Activated CD8-positive, alpha-beta memory T cell treated with anti-CD3 and anti-CD28 coated beads, Interleukin-2, amount 50 U/mL, for 24 hours (primary cell): ENCODE measurements around the gene EIF5A.

ENCODE experiments used
- DNase-seq: peaks from one replicate; pipeline ENCODE4 v3.0.0-alpha.2; 2020; ENCODE audit errors: extremely low read depth

EIF5A gene

GRCh38 chr17:7306911-7307685 lies at the start of gene EIF5A:
Gene EIF5A, plus strand, starts transcription at chr17:7307628. Its CDS starts 2,008 bp downstream, at chr17:7309636.
- DNase-seq = peak; percentile 100

GRCh38 chr17:7258731-7259554 lies 48.5 kb upstream of the EIF5A start:
- DNase-seq = no peak

GRCh38 chr17:7259555-7259889 lies 47.9 kb upstream of the EIF5A start:
- no peak for DNase-seq

- DNase-seq = no peak
Measured at GRCh38 chr17:7260151-7260550, 47.3 kb upstream of the EIF5A start.

- DNase-seq = no peak
Measured at GRCh38 chr17:7260651-7261378, 46.6 kb upstream of the EIF5A start.

GRCh38 chr17:7261379-7262191 lies 45.8 kb upstream of the EIF5A start:
- no peak for DNase-seq

GRCh38 chr17:7262192-7262934 lies 45.1 kb upstream of the EIF5A start, which contains the start of gene CLDN7:
Gene CLDN7, minus strand, starts transcription at chr17:7262478. Its CDS starts 435 bp downstream, at chr17:7262043.
- DNase-seq = no peak

- DNase-seq = no peak
Measured at GRCh38 chr17:7262935-7263800, 44.3 kb upstream of the EIF5A start.

- DNase-seq = no peak
Measured at GRCh38 chr17:7263801-7264078, 43.7 kb upstream of the EIF5A start.

GRCh38 chr17:7266784-7267183 lies 40.6 kb upstream of the EIF5A start:
- DNase-seq = no peak

- DNase-seq = no peak
Measured at GRCh38 chr17:7279448-7279847, 28.0 kb upstream of the EIF5A start.

GRCh38 chr17:7280519-7281073 lies 26.8 kb upstream of the EIF5A start:
- DNase-seq = peak; percentile 66

- DNase-seq = peak; percentile 69
Measured at GRCh38 chr17:7281074-7281952, 26.1 kb upstream of the EIF5A start, which contains the start of gene SLC2A4. Gene SLC2A4, plus strand, starts transcription at chr17:7281718. Its CDS starts 217 bp downstream, at chr17:7281935.

GRCh38 chr17:7281953-7282751 lies 25.3 kb upstream of the EIF5A start:
- DNase-seq = no peak

- no peak for DNase-seq
Measured at GRCh38 chr17:7282752-7283321, 24.6 kb upstream of the EIF5A start.

- DNase-seq = no peak
Measured at GRCh38 chr17:7283471-7284216, 23.8 kb upstream of the EIF5A start.

GRCh38 chr17:7284911-7285310 lies 22.5 kb upstream of the EIF5A start:
- DNase-seq = no peak
